ENCODE measurements around the gene AGPAT2.

DNA sequence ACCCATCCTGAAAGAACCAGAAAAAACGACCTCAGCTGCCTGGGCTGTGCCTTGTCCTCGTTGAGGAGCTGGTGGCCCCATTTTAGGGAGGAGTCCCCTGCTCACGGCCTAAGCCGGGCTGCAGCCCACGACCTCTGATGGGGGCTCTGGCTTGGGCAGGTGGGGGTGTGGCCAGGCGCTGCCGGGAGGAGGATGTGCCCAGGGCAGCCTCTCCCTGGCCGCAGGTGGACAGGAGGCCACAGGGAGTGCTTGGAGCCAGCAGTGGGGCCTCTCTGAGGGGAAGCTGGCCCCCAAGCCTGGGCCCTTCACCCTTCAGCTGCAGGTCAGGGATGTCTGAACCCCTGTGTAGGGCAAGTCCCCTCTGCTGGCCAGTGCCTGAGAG, 27.6 kb upstream of the AGPAT2 start:
- TF ChIP-seq, protein P1, sequence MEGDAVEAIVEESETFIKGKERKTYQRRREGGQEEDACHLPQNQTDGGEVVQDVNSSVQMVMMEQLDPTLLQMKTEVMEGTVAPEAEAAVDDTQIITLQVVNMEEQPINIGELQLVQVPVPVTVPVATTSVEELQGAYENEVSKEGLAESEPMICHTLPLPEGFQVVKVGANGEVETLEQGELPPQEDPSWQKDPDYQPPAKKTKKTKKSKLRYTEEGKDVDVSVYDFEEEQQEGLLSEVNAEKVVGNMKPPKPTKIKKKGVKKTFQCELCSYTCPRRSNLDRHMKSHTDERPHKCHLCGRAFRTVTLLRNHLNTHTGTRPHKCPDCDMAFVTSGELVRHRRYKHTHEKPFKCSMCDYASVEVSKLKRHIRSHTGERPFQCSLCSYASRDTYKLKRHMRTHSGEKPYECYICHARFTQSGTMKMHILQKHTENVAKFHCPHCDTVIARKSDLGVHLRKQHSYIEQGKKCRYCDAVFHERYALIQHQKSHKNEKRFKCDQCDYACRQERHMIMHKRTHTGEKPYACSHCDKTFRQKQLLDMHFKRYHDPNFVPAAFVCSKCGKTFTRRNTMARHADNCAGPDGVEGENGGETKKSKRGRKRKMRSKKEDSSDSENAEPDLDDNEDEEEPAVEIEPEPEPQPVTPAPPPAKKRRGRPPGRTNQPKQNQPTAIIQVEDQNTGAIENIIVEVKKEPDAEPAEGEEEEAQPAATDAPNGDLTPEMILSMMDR (conservative IDR thresholded peaks at IDR 0.05 in 1 of 2, IDR thresholded peaks at IDR 0.05 in 1 of 2; ENCODE audit: low read depth in 1 of 2, low read length in 2 of 2): no peak
- TF ChIP-seq EZH2 (IDR thresholded peaks at IDR 0.05; ENCODE audit: low read length, missing control alignments): no peak

Measured in fibroblast of lung (primary cell).